Muscle of leg (tissue), 11 donors: ENCODE measurements around the gene MAPK7. TPM values are rescaled to one million over a fixed set of nuclear protein-coding genes. Genes with fewer than 3 reads are reported as not detected.

Experiments used
- DNase-seq: peaks from one replicate; pipeline ENCODE4 v3.0.0; 2013
- H3K27ac ChIP-seq: one replicate; pipeline ENCODE4 v1.5.1; 2013; ENCODE audit warnings: mild to moderate bottlenecking, low read length, control low read depth
- H3K27me3 ChIP-seq: one replicate; pipeline ENCODE4 v1.6.1; 2013; ENCODE audit warnings: low read length; ENCODE audit not compliant: control insufficient read depth, insufficient read depth
- H3K36me3 ChIP-seq: one replicate; pipeline ENCODE4 v1.6.1; 2013; ENCODE audit warnings: low read length; ENCODE audit not compliant: control insufficient read depth, insufficient read depth
- H3K4me1 ChIP-seq: one replicate; pipeline ENCODE4 v1.6.1; 2013; ENCODE audit warnings: low read length; ENCODE audit not compliant: control insufficient read depth, insufficient read depth
- H3K4me3 ChIP-seq: one replicate; pipeline ENCODE4 v1.5.1; 2013; ENCODE audit warnings: low read length, control low read depth
- H3K9me3 ChIP-seq: replicated peaks from 2 replicates; pipeline ENCODE4 v1.6.1; 2013; ENCODE audit warnings: low read depth, low read length; ENCODE audit not compliant: control insufficient read depth
- WGBS: methylation state at CpG from one replicate; pipeline ENCODE4 v1.1.5; 2013; ENCODE audit warnings: missing lambda C conversion rate; ENCODE audit not compliant: insufficient coverage; 5-methylcytosine and 5-hydroxymethylcytosine counted together
- polyA plus RNA-seq, 8 donors: library from polyadenylated mRNA; unstranded; fragments of 120-200 nt; gene quantifications; one replicate each; pipeline versions ENCODE4 v1.2.1 to v1.2.3, GENCODE V29; 2013; ENCODE audit warnings: inconsistent platforms in 1 of 8, low replicate concordance in 1 of 8; ENCODE audit not compliant: insufficient read length in 8 of 8, insufficient read depth in 1 of 8
- total RNA-seq: library from RNA; stranded (reverse); fragments of 120-200 nt; gene quantifications from one replicate; pipeline ENCODE4 v1.2.4, GENCODE V29; 2013

MAPK7 gene
- total and polyA plus RNA-seq, 9 donors = 8.4 to 28.4 (median 25.1) TPM

GRCh38 chr17:19342611-19343255, 35.6 kb upstream of the MAPK7 start:
- Histone ChIP-seq H3K4me1 (peaks cover 42% of the 10 kb centered on the region), H3K4me3 (no peak overlapping the region), H3K27ac (peak overlapping the region; percentile 35), H3K36me3 (peaks cover 3% of the 10 kb centered on the region), H3K27me3 (no peaks in the 10 kb centered on the region), H3K9me3 (no peaks in the 10 kb centered on the region)
- DNase-seq = no peak
- 80% methylated on average over 1 of the region's 7 CpGs for WGBS

- Histone ChIP-seq H3K4me3 (no peak overlapping the region), H3K27ac (no peak overlapping the region), H3K4me1 (peaks cover 37% of the 10 kb centered on the region), H3K27me3 (no peaks in the 10 kb centered on the region), H3K9me3 (no peaks in the 10 kb centered on the region), H3K36me3 (peaks cover 3% of the 10 kb centered on the region)
- WGBS = 83% methylated on average over 5 of the region's 7 CpGs
- no peak for DNase-seq
These were observed 35.1 kb upstream of the MAPK7 start for GRCh38 chr17:19343256-19343630.

GRCh38 chr17:19343671-19344151, 34.6 kb upstream of the MAPK7 start:
- no peak overlapping the region for H3K27ac ChIP-seq
- no peaks in the 10 kb centered on the region for H3K9me3 ChIP-seq
- peaks cover 37% of the 10 kb centered on the region for H3K4me1 ChIP-seq
- WGBS = 74% methylated on average over 3 of the region's 13 CpGs
- H3K4me3 ChIP-seq = no peak overlapping the region
- DNase-seq = no peak
- H3K27me3 ChIP-seq = no peaks in the 10 kb centered on the region
- peaks cover 3% of the 10 kb centered on the region for H3K36me3 ChIP-seq

GRCh38 chr17:19344311-19345066, 33.8 kb upstream of the MAPK7 start:
- Histone ChIP-seq H3K4me3 (no peak overlapping the region), H3K27ac (no peak overlapping the region), H3K4me1 (peaks cover 37% of the 10 kb centered on the region), H3K9me3 (no peaks in the 10 kb centered on the region), H3K36me3 (peaks cover 3% of the 10 kb centered on the region), H3K27me3 (no peaks in the 10 kb centered on the region)
- DNase-seq = no peak
- 88% methylated on average over 30 of the region's 40 CpGs for WGBS

- no peaks in the 10 kb centered on the region for H3K27me3 ChIP-seq
- H3K27ac ChIP-seq = no peak overlapping the region
- peaks cover 3% of the 10 kb centered on the region for H3K36me3 ChIP-seq
- 92% methylated on average over 7 of the region's 7 CpGs for WGBS
- no peak overlapping the region for H3K4me3 ChIP-seq
- DNase-seq = no peak
- H3K4me1 ChIP-seq = peaks cover 37% of the 10 kb centered on the region
- H3K9me3 ChIP-seq = no peaks in the 10 kb centered on the region
These were observed 33.2 kb upstream of the MAPK7 start for GRCh38 chr17:19345067-19345460.

- 72% methylated on average over 9 of the region's 13 CpGs for WGBS
- peaks cover 3% of the 10 kb centered on the region for H3K36me3 ChIP-seq
- DNase-seq = no peak
- no peaks in the 10 kb centered on the region for H3K27me3 ChIP-seq
- peak overlapping the region; percentile 80 for H3K27ac ChIP-seq
- peaks cover 37% of the 10 kb centered on the region for H3K4me1 ChIP-seq
- no peaks in the 10 kb centered on the region for H3K9me3 ChIP-seq
- no peak overlapping the region for H3K4me3 ChIP-seq
These were observed 32.6 kb upstream of the MAPK7 start for GRCh38 chr17:19345486-19346350.

- peak overlapping the region; percentile 80 for H3K27ac ChIP-seq
- H3K27me3 ChIP-seq = no peaks in the 10 kb centered on the region
- H3K4me1 ChIP-seq = peaks cover 37% of the 10 kb centered on the region
- no peak overlapping the region for H3K4me3 ChIP-seq
- peak; percentile 93 for DNase-seq
- peaks cover 3% of the 10 kb centered on the region for H3K36me3 ChIP-seq
- no peaks in the 10 kb centered on the region for H3K9me3 ChIP-seq
- 36% methylated on average over 13 of the region's 19 CpGs for WGBS
These were observed 31.7 kb upstream of the MAPK7 start for GRCh38 chr17:19346351-19347255.

GRCh38 chr17:19347323-19348080, 30.8 kb upstream of the MAPK7 start:
- no peaks in the 10 kb centered on the region for H3K27me3 ChIP-seq
- no peaks in the 10 kb centered on the region for H3K9me3 ChIP-seq
- H3K27ac ChIP-seq = peak overlapping the region; percentile 80
- 83% methylated on average over 13 of the region's 13 CpGs for WGBS
- peaks cover 28% of the 10 kb centered on the region for H3K4me1 ChIP-seq
- H3K4me3 ChIP-seq = no peak overlapping the region
- no peak for DNase-seq
- H3K36me3 ChIP-seq = peaks cover 3% of the 10 kb centered on the region

- DNase-seq = no peak
- H3K27me3 ChIP-seq = no peaks in the 10 kb centered on the region
- H3K9me3 ChIP-seq = no peaks in the 10 kb centered on the region
- peaks cover 3% of the 10 kb centered on the region for H3K36me3 ChIP-seq
- peaks cover 23% of the 10 kb centered on the region for H3K4me1 ChIP-seq
- no peak overlapping the region for H3K4me3 ChIP-seq
- no peak overlapping the region for H3K27ac ChIP-seq
- 88% methylated on average over 4 of the region's 9 CpGs for WGBS
These were observed 30.1 kb upstream of the MAPK7 start for GRCh38 chr17:19348081-19348650.
